Esophagus squamous epithelium (tissue), 5 donors: Measurements from ENCODE around the gene EIPR1. TPM values are rescaled to one million over a fixed set of nuclear protein-coding genes. Genes with fewer than 3 reads are reported as not detected.

Experiments used
- DNase-seq: peaks from one replicate; lab custom pipeline; 2025; lab: John Stamatoyannopoulos, UW
- H3K27ac ChIP-seq, 4 donors: fragments of 200-600 bp; sonication (generic); one replicate each; pipeline ENCODE4 v1.5.1; 2016 to 2019; ENCODE audit warnings: mild to moderate bottlenecking in 1 of 4
- H3K27me3 ChIP-seq, 4 donors: fragments of 200-600 bp; sonication (generic); 1 replicate in 3 of 4; 2 replicates in 1 of 4; pipeline versions ENCODE4 v1.5.1 to v1.6.0; 2017 to 2021; ENCODE audit warnings: antibody characterized with exemption in 1 of 4
- H3K36me3 ChIP-seq, 3 donors: fragments of 200-600 bp; sonication (generic); one replicate each; pipeline ENCODE4 v1.5.1; 2016 to 2019
- H3K4me1 ChIP-seq, 3 donors: fragments of 200-600 bp; sonication (generic); one replicate each; pipeline ENCODE4 v1.5.1; 2017 to 2019
- H3K4me3 ChIP-seq, 4 donors: fragments of 200-600 bp; sonication (generic); 1 replicate in 3 of 4; 2 replicates in 1 of 4; pipeline ENCODE4 v1.5.1; 2016 to 2019; ENCODE audit warnings: mild to moderate bottlenecking in 2 of 4, moderate library complexity in 1 of 4
- H3K9me3 ChIP-seq, 3 donors: fragments of 200-600 bp; sonication (generic); one replicate each; pipeline ENCODE4 v1.5.1; 2016 to 2019
- CTCF ChIP-seq, 6 experiments: fragments of 450-650 bp in 4 of 6; fragments of 200-600 bp in 2 of 6; sonication (generic) in 2 of 6; IDR thresholded peaks; one replicate each; pipeline ENCODE4 v1.5.1; 2016 to 2019; ENCODE audit warnings: antibody characterized with exemption in 6 of 6, mild to moderate bottlenecking in 4 of 6, moderate library complexity in 4 of 6
- POLR2A ChIP-seq, 4 donors: fragments of 450-650 bp; IDR thresholded peaks; one replicate each; pipeline ENCODE4 v1.6.1; 2017; ENCODE audit warnings: antibody characterized with exemption in 4 of 4, mild to moderate bottlenecking in 4 of 4, moderate library complexity in 3 of 4
- WGBS, 2 donors: methylation state at CpG; one replicate each; pipeline ENCODE4 v1.1.5; 2018; 5-methylcytosine and 5-hydroxymethylcytosine counted together
- intact Hi-C: fragments of 100-400 bp; cut with DNase I; formaldehyde crosslinking; loops from one replicate; pipeline ENCODE4 v1.15.0; 2022
- total RNA-seq, 4 donors: library from RNA; depleted of rRNA; stranded (reverse); fragments of >200 nt; gene quantifications; one replicate each; pipeline ENCODE4 v1.1.0, GENCODE V29; 2016
- donor health status: DM: yes; HTN: yes; CAD: no.

EIPR1 gene
- total RNA-seq, 4 donors from 2014 or later: 27.3 to 50.6 (median 31.9) TPM

- Histone ChIP-seq H3K36me3 (peaks cover 0 to 10% (median 0%) of the 10 kb centered on the region in 3 donors), H3K27ac (no peak overlapping the region), H3K9me3 (no peaks in the 10 kb centered on the region), H3K4me1 (no peaks in the 10 kb centered on the region), H3K27me3 (no peaks in the 10 kb centered on the region), H3K4me3 (no peak overlapping the region)
- DNase-seq: no peak
- TF ChIP-seq CTCF (IDR thresholded peaks at IDR 0.05) (no peak), POLR2A (IDR thresholded peaks at IDR 0.05) (no peak)
- WGBS, 2 donors: 41 to 56% methylated on average over 3 of the region's 3 CpGs
- intact Hi-C loops: no loop called here
These were observed 83.5 kb downstream of the EIPR1 start for GRCh38 chr2:3294069-3294468.

- Histone ChIP-seq H3K9me3 (no peaks in the 10 kb centered on the region), H3K27me3 (no peaks in the 10 kb centered on the region), H3K27ac (no peak overlapping the region), H3K36me3 (peaks cover 0 to 3% (median 0%) of the 10 kb centered on the region in 3 donors), H3K4me1 (no peaks in the 10 kb centered on the region), H3K4me3 (no peak overlapping the region)
- intact Hi-C loops: no loop called here
- 79 to 80% methylated on average over 1 to 9 of the region's 9 CpGs for WGBS, 2 donors
- TF ChIP-seq POLR2A (IDR thresholded peaks at IDR 0.05): no peak
- no peak for TF ChIP-seq CTCF (IDR thresholded peaks at IDR 0.05)
- no peak for DNase-seq
These were observed 84.4 kb downstream of the EIPR1 start for GRCh38 chr2:3293221-3293620.

DNA sequence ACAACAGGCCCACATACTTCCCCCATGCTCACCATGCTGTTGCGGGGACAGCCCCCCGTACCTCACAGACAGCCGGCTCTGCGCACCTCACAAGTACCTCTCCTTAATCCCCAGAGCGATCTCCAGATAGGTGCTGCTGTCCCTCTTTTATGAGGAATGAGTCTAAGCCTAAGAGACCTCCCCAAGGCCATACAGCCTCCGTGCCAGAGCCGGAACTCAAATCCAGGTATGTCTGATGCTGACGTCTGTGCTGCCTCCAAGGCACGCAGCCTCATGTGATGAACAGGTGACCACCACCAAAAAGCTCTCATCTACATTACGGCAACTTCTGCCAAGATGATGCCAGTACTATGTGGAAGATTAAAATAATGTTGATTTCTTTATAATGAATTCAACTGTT lies 85.2 kb downstream of the EIPR1 start:
- no peak overlapping the region for H3K27ac ChIP-seq
- DNase-seq: no peak
- intact Hi-C loops: no loop called here
- H3K9me3 ChIP-seq: no peaks in the 10 kb centered on the region
- 89 to 94% methylated on average over 5 to 8 of the region's 10 CpGs for WGBS, 2 donors
- H3K27me3 ChIP-seq: no peaks in the 10 kb centered on the region
- H3K4me3 ChIP-seq: no peak overlapping the region
- TF ChIP-seq POLR2A (IDR thresholded peaks at IDR 0.05): no peak
- TF ChIP-seq CTCF (IDR thresholded peaks at IDR 0.05): no peak
- H3K4me1 ChIP-seq: no peaks in the 10 kb centered on the region
- H3K36me3 ChIP-seq: no peaks in the 10 kb centered on the region

DNA sequence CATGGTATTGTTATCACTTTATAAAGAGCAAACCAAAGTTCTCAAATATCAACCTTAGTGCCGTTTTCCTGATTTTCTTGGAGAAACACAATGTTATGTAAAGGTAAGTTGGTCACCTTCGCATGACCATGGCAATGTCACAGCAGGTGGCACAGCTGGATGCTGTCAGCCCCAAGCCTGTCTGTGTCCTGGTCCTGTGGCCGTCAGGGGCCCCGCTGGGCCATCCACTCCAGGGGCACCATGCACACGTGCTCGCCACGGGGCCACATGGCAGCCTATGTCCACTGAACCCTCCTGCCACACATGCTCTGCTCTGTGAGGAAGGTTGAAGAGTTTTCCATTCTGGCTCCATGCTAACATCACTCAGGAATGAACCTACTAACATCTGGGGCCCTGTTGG lies 85.9 kb downstream of the EIPR1 start:
- WGBS, 2 donors: 86 to 92% methylated on average over 2 of the region's 7 CpGs
- intact Hi-C loops: no loop called here
- H3K4me3 ChIP-seq: no peak overlapping the region
- no peaks in the 10 kb centered on the region for H3K9me3 ChIP-seq
- H3K27me3 ChIP-seq: no peaks in the 10 kb centered on the region
- no peak for DNase-seq
- H3K36me3 ChIP-seq: no peaks in the 10 kb centered on the region
- TF ChIP-seq CTCF (IDR thresholded peaks at IDR 0.05) (no peak), POLR2A (IDR thresholded peaks at IDR 0.05) (no peak)
- no peaks in the 10 kb centered on the region for H3K4me1 ChIP-seq
- H3K27ac ChIP-seq: no peak overlapping the region

DNA sequence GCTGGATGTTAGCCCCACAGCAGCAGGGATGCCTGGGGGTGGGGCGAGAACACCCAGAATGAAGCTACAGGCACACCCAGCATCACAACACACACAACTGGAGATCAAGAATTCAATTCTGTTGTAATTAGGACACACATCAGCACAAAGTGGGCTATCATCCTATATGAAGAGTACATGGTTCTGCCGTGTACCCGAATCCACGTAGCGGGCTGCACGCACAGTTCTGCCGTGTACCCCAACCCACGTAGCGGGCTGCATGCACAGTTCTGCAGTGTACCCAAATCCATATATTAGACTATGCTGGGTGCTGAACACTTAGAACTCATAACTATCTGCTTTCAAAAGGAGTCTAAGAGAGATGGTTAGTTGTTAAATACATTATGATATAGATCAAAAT lies 86.5 kb downstream of the EIPR1 start:
- Histone ChIP-seq H3K4me1 (peaks cover 0 to 6% (median 0%) of the 10 kb centered on the region in 3 donors), H3K9me3 (no peaks in the 10 kb centered on the region), H3K36me3 (no peaks in the 10 kb centered on the region), H3K4me3 (no peak overlapping the region), H3K27ac (no peak overlapping the region), H3K27me3 (no peaks in the 10 kb centered on the region)
- WGBS, 2 donors: 92 to 96% methylated on average over 9 of the region's 9 CpGs
- TF ChIP-seq CTCF (IDR thresholded peaks at IDR 0.05): no peak
- no peak for TF ChIP-seq POLR2A (IDR thresholded peaks at IDR 0.05)
- intact Hi-C loops: no loop called here
- no peak for DNase-seq
